ENCODE data around the gene CFD. TPM values are rescaled to one million over a fixed set of nuclear protein-coding genes. Genes with fewer than 3 reads are reported as not detected.
A peak's percentile ranks its signal among the peaks of the same experiment; 100 is the strongest.
"Not testable (repeated sequence)": the region's sequence is repeated elsewhere in the genome, so short reads cannot be mapped to it uniquely, and the experiment has no call there.

The CFD gene
- 405 TPM for total RNA-seq

DNA sequence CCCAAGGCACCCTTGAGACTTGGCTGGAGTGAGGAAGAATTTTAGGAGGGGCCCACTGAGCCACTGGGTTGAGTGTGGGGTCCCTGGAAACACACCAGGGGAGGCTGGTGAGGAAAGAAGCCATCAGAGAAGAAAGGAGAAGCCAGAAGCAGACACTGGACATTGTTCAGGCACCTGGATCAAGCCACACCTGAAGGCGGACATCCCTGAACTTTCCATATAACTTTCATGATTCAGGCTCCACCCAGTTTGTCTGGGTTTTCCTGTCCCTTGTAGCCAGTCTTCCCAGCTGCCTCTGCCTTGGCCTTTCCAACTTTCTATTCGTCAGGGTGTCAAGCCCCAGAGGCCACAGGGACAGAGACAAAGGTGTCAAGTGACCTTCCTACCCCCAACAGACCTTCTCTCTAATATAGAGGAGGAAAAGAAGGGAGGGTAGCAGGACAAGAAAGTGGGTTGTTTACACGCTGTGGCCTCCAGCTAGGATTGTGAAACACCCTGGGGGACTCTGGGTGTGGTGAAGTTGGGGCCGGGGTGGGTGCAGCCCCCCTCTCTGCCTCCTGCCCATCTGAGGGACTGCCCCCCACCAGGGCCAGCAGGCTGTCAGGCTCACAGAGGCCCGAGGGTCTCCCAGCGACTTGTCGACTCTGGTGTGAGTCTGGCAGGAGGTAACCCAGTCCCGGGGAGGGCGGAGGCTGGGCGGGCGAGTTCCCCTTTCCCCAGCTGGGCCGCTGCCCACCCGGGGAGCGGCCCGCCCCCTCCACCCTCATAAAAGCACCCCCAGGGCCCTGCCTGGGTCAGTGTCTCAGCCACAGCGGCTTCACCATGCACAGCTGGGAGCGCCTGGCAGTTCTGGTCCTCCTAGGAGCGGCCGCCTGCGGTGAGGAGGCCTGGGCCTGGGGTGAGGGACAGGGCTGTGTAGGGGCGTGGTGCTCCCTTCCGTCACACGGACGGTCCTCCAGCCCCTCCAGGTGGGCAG, at the start of gene CFD:
TSS of gene CFD (plus strand) at position 797 of the 976 bp plus-strand sequence. CDS start at position 823, 26 bp downstream.
- peak; percentile 78 for ATAC-seq
- peak; percentile 86 for DNase-seq (ENCODE audit: low spot score)
- intact Hi-C loops (cut with DNase I) = no loop called here

DNA sequence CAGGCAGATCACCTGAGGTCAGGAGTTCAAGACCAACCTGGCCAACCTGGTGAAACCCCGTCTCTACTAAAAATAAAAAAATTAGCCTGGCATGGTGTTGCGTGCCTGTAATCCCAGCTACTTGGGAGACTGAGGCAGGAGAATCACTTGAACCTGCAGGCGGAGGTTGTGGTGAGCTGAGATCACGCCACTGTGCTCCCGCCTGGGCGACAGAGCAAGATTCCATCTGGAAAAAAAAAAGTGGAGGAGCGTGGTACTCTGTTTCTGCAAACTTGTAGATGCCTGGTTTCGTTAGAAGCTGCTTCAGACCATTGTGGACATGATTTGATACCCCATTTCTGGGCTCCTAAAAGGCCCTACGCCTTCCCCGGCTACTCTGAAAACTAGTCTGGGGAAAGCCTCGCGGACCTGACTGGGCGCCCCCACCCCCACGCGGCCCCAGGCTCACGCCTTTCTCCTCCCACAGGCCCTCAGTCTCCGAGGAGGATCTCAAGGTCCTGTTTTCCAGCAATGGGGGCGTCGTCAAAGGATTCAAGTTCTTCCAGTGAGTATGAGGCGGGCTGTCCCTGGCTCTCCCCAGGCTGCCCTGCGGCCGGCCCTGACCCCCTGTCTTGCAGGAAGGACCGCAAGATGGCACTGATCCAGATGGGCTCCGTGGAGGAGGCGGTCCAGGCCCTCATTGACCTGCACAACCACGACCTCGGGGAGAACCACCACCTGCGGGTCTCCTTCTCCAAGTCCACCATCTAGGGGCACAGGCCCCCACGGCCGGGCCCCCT, 49.2 kb upstream of the CFD start:
- ATAC-seq (no peak), DNase-seq (ENCODE audit: low spot score) (no peak)
- intact Hi-C loops (cut with DNase I) = no loop called here

- ATAC-seq (no peak), DNase-seq (ENCODE audit: low spot score) (no peak)
- intact Hi-C loops (cut with DNase I) = no loop called here
Measured at GRCh38 chr19:810883-811489, 48.5 kb upstream of the CFD start.

- intact Hi-C loops (cut with DNase I) = no loop called here
- ATAC-seq (no peak), DNase-seq (ENCODE audit: low spot score) (no peak)
Measured at GRCh38 chr19:811506-812048, 47.9 kb upstream of the CFD start.

DNA sequence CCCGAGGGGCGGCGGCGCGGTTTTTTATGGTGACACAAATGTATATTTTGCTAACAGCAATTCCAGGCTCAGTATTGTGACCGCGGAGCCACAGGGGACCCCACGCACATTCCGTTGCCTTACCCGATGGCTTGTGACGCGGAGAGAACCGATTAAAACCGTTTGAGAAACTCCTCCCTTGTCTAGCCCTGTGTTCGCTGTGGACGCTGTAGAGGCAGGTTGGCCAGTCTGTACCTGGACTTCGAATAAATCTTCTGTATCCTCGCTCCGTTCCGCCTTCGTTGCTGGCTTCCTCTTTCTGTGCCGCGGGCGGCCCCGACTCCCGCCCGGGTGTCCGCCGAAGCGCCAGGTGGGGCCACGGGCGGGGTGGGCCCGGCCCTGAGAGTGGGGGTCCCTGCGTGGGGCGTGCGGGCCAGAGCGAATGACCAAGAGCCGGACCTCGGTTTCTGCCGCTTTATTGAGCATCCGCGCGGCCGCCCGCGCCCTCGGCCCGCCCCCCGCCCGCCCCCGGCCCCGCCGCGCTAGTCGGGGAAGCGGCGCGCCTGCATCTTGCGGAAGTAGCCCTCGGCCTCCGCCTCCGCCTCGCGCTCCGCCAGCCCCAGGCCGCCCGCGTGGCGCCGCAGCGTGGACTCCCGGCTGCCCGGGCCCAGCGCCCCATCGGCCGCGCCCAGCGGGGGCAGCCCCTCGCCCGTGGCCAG, 47.3 kb upstream of the CFD start:
- no peak for DNase-seq (ENCODE audit: low spot score)
- intact Hi-C loops (cut with DNase I) = no loop called here
- ATAC-seq = no peak

DNA sequence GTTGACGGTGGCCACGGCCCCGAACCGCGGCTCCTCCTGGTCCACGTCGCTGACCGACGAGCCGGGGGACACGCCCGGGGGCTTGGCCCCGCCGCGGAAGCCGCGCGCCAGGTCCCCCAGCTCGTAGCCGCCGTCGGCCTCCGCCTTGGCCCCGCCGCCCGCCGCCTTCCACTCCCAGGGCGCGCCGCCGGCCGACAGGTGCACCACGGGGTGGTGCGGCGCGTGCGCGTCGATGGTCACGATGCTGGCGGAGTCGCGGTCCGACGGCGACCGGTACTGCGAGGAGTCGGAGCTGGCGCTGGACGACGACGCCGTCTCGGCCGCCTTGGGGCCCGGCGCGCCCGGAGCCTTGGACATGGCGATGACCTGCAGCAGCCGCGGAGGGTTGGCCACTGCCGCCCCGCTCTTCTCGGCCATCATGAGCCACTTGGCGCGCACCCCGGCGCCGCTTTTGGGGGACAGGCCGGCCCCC, 46.7 kb upstream of the CFD start:
- intact Hi-C loops (cut with DNase I) = no loop called here
- DNase-seq (ENCODE audit: low spot score) = no peak
- no peak for ATAC-seq

DNA sequence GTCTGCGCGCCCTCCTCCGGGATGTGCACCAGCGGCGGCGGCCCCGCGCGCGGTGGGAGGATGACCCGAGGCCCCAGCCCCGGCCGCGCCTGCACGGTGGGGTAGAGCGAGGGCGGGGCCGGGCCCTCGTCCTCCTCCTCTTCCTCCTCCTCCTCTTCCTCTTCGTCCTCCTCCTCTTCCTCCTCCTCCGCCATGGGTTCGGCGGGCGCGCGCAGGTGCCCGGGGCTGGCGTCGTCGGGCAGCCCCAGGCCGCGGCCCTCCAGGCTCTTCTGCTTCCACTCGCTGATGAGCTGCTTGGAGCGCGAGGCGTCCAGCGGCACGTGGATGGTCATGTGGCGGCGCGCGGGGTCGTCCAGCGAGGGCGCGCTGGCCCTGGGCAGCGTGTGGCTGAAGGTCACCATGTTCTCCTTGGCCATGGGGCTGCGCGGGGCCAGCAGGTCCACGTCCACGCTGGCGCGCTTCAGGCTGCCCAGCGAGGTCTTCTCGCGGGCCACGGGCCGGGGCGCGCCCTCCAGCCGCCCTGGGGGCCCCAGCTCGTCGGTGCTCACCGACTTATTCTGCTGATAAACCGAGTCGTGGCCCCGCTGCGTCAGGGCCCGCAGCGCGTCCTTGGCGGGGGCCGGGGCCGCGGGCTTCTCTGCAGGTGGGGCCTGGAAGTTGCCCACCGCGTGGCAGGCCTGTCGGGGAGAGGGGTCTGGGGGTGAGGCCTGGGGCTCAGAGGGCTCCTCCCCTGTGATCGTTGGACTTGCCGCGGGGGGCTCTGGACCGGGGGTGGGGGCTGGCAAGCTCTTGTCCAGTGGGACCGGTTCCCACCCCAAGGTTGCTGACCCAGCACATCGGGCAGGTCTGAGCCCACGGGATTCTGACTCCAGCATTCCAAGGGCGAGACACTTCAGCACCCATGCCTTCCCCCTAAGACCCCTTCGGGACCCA, 46.0 kb upstream of the CFD start:
- no peak for ATAC-seq
- intact Hi-C loops (cut with DNase I) = no loop called here
- DNase-seq (ENCODE audit: low spot score) = no peak

- ATAC-seq (no peak), DNase-seq (ENCODE audit: low spot score) (no peak)
- intact Hi-C loops (cut with DNase I) = no loop called here
Measured at GRCh38 chr19:814152-815078, 45.0 kb upstream of the CFD start.

- no peak for DNase-seq (ENCODE audit: low spot score)
- intact Hi-C loops (cut with DNase I) = no loop called here
- ATAC-seq = no peak
Measured at GRCh38 chr19:815079-815774, 44.2 kb upstream of the CFD start.

DNA sequence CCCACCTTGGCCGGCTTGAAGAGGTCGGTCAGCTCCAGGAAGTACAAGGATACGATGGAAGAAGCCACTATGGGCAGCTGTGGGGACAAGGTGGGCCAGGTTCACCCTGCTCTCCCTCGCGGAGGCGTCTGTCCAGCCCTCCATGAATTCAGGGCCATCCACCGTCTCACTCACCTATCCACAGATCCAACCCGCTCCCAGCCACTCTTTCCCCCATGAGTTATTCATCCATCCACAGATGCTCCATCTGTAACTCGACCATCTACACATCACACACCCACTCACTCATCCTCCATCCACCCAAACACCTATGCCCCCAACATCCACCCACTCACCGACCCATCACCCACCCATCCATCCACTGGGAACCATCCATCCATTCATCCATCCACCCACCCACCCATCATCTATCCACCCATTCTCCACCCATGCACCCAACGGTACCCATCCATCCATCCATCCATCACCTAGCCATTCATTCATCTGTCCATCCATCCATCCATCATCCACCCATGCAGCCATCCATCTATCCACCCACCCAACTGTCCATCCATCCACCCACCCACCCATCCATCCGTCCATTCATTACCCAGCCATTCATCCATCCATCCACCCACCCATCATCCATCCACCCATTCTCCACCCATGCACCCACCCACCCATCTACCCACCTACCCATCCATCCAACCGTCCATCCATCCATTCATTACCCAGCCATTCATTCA, 43.5 kb upstream of the CFD start:
- ATAC-seq (no peak), DNase-seq (ENCODE audit: low spot score) (no peak)
- intact Hi-C loops (cut with DNase I) = no loop called here

- DNase-seq (ENCODE audit: low spot score) (no peak), ATAC-seq (no peak)
- intact Hi-C loops (cut with DNase I) = no loop called here
Measured at GRCh38 chr19:816500-816857, 43.0 kb upstream of the CFD start.

DNA sequence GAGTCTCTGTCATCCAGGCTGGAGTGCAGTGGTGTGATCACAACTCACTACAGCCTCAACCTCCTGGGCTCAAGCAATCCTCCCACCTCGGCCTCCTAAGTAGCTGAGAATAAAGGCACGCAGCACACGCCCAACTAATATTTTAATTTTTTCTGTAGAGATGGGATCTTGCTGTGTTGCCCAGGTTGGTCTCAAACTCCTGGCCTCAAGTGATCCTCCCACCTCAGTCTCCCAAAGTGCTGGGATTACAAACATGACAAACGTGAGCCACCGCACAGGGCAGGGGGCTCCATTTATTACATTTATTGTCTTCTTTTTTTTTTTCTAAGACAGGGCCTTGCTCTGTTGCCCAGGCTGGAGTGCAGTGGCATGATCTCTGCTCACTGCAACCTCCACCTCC, 39.3 kb upstream of the CFD start:
- intact Hi-C loops (cut with DNase I); DNase-seq (ENCODE audit: low spot score); ATAC-seq: not testable (repeated sequence)

DNA sequence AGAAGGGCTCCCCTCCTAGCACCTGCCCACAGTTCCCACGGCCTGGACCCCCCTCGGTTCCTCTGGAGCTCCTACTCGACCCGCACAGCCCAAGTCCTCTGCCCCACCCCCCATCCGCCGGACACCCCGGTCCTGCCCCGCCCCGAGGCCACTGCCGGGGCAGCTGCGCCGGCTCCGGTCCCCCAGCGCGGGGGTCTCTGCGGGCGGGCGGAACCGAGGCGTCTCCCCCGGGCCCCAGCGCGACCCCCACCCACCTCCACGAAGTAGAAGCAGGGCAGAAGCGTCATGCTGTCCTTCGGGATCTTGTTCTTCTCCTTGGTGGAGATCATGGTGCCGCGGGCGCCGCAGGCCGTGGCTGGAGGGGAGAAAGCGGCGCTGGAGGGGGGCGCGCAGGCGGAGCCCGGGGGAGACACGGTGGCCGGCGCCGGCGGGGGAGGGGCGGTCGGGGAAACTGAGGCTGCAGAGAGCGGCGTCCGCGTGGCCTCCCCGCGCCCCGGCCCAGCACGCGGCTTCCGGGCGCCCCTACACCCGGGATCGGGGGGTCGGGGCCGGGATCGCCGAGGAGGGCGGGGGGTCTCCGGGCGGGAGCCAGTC, 38.1 kb upstream of the CFD start:
- no peak for DNase-seq (ENCODE audit: low spot score)
- ATAC-seq = no peak
- intact Hi-C loops (cut with DNase I) = no loop called here

GRCh38 chr19:821825-822503, 37.5 kb upstream of the CFD start, which contains the start of gene PLPPR3:
TSS of gene PLPPR3 (minus strand) at chr19:821955. CDS start at chr19:821559, 396 bp downstream.
- intact Hi-C loops (cut with DNase I) = no loop called here
- ATAC-seq = no peak
- no peak for DNase-seq (ENCODE audit: low spot score)
